ENCODE data around the gene AQP7. TPM values are rescaled to one million over a fixed set of nuclear protein-coding genes. Genes with fewer than 3 reads are reported as not detected.

AQP7 gene
- total and polyA plus RNA-seq, 9 of the 15 experiments (the other 6 are each of a cell fraction or from before 2014, with no cell fraction given): 0.04 to 0.53 (median 0.07) TPM; not detected in 4

GRCh38 chr9:33446240-33446945 is 44.0 kb upstream of the AQP7 start (continued):
- TF ChIP-seq MGA (IDR thresholded peaks at IDR 0.05) (peak; percentile 89), ZNF274 (IDR thresholded peaks at IDR 0.05; ENCODE audit: borderline replicate concordance, low read depth, low read length) (no peak), NFXL1 (CRISPR knock-in tag; IDR thresholded peaks at IDR 0.05) (no peak), E2F4 (CRISPR knock-in tag; IDR thresholded peaks at IDR 0.05; ENCODE audit: low read depth) (no peak), YY1 (IDR thresholded peaks at IDR 0.05; ENCODE audit: borderline replicate concordance in 1 of 3, control insufficient read depth in 1 of 3, extremely low read depth in 1 of 3, insufficient read depth in 3 of 3, insufficient read length in 1 of 3, insufficient replicate concordance in 2 of 3, low read depth in 1 of 3, low read length in 2 of 3) (no peak), FOXO4 (CRISPR knock-in tag; IDR thresholded peaks at IDR 0.05) (no peak), ZNF23 (CRISPR knock-in tag; IDR thresholded peaks at IDR 0.05) (no peak), ZFP91 (CRISPR knock-in tag; IDR thresholded peaks at IDR 0.05) (no peak), CEBPG (CRISPR knock-in tag; IDR thresholded peaks at IDR 0.05) (no peak), CEBPG (tag; conservative IDR thresholded peaks at IDR 0.05 in 1 of 2, IDR thresholded peaks at IDR 0.05 in 1 of 2) (no peak)
